GF-D8 (cell line): ENCODE data around the gene SMAD5.

ENCODE experiments used
- DNase-seq: peaks from one replicate; lab custom pipeline; 2025; lab: John Stamatoyannopoulos, UW

SMAD5 gene

DNA sequence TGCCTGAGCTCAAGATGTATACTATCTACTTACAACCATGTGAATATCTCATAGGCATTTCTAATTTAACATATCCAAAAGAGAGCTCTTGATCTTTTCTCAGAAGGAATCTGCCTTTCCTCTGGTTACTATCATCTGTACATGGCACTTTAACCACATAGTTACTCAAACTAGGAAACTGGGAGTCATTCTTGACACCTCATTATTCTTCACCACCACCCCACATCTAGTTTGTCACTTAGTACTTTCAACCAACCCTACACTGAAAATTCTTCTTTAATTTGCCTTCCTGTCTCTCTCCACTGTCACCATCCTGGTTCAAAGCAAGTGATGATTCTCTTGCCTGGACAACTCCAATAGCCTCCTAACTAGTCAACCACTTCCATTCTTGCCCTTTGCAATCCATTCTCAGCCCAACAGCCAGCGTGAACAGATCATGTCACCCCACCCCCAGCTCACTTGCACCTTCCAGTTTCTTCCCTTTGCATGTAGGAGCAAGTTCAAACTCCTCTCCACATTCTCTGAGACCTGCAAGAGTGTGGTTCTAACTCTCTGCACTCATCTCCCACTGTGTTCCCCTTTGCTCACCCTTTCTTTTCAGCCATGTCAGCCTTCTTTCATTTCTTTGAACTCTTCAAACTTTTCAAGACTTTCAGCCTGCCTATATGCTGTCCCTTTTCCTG, 17.3 kb upstream of the SMAD5 start:
- DNase-seq, result no peak

DNA sequence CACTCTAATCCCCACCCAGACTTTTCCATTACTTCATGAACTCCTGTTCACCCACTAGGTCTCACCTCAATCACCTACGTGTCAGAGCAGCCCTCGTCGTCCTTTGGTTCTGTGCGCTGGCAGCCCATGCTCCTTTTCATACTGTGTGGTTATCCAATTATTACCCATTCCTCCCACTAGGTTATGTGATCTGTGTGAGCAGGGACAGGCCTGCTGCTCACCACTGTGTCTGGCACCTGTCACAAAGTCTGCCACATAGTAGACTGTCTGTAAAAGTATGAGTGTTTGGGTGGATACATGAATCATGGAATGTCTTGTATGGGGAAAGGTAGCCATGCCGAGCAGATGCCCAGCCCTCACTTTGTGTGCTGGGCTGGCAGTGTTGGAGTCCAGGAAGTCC, 12.1 kb upstream of the SMAD5 start:
- DNase-seq, result no peak

DNA sequence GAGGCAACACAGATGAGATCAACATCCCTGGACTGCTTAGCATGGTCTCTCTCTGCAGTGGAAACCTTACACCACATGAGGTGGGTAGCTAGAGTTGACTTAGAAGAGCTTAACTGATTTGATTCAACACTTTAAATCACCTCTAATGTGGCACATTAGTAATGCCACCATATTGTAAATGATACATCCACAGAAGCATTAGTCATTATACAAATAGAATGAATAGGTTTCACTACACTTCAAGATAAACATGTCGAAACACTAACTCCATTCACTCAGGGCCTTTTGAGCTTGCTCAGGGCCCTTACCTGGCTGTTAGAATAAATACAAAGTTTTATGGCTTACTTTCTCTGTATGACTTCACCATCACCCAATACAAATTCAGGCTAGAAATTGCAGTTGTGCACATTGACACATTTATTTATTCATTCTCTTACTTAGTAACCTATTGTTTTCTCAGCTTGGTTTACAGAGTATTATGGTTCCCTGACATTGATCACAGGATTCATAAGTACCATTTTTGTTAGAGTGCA, 9.3 kb upstream of the SMAD5 start:
- DNase-seq, result no peak

DNA sequence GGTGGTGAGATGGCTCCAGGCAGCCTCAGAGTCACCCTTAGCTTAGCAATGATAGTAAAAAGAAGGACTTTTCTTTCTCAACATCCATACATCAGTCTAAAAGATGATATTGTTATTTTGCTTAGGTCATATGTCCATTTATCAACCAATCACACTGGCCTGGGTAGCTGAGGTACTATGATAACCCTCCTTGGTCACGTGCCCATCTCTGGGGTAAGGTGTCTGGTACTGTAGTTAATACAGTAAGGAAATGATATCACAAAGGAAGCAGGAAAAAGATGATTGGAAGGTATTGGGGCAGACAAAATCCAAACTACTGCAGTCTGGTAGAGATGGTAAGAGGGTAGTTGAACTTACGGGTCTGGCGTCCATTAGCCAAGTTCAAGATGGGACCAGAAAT, 5.1 kb upstream of the SMAD5 start:
- DNase-seq, result no peak

DNA sequence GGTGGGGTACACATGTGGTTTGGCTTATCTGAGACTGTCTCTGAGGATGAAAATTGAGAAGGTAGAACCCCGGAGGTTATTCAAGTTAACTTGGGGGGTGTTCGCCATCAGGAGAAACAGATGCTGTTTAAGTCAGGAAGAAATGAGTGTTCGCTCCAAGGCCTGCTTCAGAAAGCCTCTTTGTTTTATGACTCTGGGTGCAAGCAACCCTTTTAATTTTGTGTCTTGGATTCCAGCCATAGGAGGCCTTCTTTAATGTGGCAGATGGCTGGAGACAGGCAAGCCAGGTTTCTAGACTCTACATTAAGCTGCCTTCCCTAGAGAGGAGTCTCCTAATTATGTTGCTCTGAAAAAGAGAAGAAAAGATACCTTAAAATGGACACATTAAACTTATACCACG, 4.2 kb upstream of the SMAD5 start:
- no peak for DNase-seq

DNA sequence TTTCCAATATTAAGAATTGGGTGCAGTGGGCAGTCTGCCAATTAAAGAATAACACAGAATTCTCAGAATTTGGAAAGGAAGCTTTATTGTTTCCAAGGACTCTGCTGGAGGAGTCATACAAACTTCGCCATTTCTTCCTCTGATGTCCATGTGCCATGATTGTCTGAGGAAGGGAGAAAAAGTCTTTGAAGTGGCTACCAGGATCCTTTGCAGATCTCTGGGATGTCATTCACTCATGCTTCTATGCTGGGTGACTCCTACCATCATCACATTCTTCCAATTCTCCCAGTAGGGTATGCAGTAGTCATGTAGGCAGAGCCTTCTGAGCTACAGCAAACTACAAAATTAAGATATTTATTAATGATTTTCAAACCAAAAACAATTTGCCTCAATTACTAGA, 3.2 kb upstream of the SMAD5 start:
- DNase-seq, result no peak

DNA sequence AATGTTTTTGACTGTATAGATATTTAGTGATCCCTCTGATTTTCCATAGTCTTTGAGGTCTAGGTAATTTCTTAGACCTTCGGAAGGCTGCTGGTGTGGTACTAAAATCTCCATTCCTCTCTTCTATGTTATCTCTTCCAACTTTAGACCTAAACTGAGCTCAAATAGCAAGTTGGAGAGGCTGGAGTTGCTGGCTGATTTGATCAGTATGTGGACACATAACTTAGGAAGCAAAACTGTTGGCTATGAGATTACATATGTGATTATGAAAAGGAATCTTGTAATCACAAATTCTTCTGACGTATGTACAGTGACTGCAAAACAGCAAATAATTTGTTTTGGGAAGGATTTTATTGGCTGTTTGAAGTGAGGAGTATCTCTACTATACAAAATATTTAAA, 2.1 kb upstream of the SMAD5 start:
- DNase-seq, result no peak

DNA sequence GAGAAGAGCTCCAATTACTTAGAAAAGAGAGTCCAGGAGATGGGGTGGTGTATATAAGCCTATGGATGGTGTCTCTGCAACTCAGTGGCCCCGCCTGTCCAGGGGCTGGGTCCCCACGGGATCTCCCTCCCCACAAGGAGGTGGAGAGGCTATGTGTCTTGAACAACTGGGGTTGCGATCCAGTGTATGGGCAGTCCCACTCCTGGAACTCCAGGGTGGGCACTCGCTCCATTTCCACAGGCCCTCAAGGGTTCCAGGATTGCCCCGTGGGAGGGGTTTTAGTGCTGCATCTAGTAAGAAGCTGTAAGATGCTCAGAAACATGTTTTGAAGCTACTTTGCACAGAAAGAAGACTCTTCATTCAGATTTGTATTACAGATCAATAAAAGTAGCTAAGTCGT, 558 bp upstream of the SMAD5 start:
- no peak for DNase-seq

DNA sequence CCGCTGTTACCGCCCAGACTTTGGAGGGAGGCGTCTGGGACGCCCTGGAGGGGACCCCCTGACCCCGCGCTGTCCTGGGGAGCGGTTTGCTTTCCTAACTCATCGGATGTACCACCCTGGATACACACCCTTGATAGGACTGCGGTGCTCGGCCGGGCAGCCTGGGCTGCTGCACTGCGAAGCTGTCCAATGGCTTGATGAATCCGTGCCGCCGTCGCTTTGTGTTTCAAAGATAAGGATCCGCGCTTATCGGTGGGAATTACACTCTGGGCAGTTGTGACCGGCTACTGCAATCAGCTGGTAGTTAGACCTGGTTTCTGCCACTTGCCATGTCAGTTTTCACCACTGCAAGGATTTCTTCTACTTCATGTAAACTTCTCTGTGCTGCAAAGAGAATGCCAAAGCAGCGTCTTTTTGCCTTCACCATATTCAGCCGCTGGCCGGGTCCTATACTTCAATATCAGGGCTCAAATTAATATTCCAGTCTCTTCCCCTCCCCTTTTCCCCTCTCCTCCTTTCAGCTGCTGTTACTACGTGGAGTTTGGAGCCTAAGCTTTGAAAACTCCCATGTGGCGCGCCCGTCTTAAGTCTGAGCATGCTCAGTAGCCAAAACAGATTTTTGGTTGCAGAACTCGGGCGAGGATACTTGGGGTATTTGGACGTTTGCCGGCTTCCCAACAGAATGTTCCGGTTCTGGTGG, 727 bp downstream of the SMAD5 start:
- no peak for DNase-seq

DNA sequence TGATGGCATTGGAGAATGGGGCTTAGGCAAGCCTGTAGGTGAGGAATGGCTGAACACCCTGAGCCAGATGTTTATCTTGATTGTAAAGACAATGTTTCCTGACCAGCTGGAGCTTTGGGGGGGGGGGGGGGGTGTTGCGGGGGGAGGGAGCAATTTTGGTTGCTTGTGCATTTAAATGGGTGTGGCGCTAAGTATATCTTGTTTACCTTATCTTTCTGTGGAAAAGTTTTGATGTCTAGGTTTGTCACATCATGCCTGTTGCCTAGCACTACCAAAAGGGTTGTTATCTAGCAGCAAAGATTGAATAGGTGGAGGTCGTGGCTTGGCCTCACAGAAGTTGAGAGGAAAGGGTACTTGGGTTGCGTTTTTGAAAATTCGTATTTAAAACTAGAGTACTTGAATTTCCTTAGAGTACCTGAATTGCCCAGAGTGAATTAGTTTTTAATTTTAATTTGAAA, 1.3 kb downstream of the SMAD5 start:
- DNase-seq, result no peak

DNA sequence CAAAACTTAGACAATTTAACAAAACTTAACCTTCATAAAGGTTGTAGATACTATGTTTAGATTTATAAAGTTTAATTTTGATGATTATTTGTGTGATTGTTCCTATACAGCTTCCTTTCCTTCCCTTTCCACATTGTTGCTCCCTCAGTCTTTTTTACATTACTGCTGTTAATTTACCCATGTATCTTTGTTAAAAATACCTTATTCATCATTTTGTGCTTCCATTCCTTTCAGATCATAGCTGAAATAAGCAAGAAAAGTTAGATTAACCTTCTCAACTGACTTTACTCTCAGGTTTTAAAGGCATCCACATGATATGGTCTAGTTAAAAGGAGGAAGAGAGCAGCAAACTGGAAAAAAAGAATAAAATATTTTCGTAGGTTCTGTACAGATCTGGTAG, 2.0 kb downstream of the SMAD5 start:
- DNase-seq, result no peak

DNA sequence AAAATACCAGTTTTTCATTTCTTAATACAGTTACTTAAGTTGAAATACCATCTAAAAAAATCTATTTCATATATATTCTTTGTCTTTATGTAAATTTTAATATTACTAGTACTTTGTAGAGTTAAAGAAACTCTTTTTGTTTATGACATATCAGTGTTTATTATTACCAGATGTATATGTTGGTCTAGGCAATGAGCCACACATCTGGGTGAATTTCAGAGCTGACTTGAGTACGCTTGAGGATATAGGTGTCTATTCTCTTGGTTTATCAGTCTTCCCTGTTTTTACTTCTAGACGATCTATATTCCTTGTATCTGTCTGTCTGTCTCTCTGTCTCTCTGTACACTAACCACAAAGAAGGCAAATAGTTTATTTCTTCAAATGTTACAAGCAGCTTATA, 2.9 kb downstream of the SMAD5 start:
- no peak for DNase-seq

DNA sequence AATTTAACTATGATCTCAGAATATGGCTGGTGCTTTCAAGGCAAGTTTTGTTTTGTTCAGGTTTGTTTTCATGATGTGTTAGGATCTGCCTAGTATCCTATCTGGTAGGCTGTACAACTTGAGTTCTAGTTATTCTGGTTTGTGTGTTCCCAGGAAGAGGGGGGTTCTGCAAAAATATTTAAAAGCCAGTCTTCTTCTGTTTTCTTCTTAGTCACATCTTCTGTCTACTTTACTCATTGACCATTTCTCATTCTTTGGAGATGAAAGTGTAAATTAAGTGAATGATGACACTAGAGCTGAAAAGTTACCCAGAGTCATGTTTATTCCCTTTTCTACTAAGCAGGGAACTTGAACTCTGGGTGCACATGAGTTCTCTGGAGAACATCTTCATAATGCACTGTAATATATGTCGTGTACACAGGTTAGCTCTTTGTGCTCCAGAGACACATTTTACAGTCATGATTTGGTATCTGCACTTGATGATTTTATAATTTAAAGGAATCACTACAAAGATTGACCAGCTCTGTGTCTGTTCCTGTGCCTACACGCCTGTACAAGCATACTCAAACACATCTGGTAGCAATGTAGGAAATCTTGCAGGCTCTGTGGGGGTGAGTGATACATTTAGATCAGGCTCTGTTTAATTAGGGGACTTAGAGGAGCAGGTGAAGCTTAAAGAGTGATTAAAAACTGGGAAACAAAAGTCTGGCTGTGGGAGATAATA, 5.0 kb downstream of the SMAD5 start:
- no peak for DNase-seq

DNA sequence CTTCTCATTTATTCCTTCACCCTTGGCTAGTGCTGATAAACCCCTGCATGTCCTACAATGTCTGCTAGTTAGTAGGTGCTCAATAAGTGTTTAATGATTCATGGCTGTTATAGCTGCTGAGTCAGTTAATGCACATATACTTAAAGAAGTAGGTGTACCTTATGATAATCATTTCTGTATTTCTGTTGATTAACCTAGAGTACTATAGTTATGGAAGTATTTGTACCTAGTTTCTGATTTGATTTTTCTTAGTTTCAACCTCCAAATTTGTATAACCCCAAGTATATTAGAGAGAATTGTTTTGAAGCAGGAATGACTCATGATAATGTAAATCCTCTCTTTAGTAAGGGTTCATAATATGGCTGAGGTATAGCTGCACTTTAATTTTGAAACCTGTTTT, 8.9 kb downstream of the SMAD5 start:
- no peak for DNase-seq

DNA sequence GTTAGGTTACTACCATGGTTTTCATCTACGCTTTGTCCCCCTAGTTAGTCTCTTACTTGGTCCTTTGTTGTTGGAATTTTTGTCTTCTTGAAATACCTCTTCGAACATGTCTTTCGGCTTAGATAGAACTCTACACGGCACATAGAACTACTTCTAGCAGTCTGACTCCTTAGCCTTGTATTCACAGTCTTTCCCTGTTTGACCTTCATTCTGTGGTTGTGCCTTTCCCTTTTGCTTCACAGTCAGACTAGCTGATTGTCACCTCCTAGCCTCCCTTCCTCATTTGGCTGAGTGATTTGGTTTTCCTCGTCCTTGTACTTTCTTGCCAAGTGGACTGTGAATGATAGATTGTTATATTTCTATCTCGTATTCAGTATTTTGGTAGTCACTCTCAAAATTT, 10.7 kb downstream of the SMAD5 start:
- DNase-seq, result no peak

DNA sequence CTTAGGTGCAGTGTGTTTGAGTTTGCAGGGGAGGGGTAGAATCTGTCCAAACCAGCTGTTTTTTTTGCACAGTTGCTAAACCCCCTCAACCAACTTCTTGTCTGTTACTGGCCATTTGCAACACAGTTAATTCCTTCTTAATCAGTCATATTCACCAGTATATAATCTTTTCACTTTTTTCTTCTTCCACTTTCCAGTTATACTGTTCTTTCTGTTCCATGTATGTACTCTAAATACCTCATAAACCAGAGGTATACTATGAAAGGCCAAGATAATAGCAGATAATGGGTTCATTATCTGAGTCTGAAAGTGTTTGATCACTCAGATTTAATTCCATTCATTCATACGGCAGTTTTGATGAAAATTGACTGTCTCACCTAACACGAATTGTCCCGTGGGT, 11.1 kb downstream of the SMAD5 start:
- DNase-seq, result no peak

DNA sequence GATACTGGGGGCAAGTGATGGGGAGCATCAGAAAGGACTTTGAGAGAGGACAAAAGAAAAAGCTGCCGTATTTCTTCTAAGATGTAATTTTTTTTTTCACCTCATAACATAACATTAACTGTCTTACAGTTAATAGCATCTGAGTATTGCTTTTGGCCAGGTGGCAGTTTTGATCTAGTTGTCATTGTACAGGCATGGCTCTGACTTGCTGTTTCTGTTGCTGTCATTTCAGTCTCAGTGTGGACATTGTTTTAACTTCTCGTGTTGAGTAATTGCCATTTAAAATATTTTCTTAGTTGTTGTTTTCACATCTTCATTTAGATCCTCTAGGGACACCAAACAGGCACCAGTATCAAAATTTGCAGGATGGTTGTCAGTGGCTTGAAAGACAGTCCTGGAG, 12.4 kb downstream of the SMAD5 start:
- no peak for DNase-seq

DNA sequence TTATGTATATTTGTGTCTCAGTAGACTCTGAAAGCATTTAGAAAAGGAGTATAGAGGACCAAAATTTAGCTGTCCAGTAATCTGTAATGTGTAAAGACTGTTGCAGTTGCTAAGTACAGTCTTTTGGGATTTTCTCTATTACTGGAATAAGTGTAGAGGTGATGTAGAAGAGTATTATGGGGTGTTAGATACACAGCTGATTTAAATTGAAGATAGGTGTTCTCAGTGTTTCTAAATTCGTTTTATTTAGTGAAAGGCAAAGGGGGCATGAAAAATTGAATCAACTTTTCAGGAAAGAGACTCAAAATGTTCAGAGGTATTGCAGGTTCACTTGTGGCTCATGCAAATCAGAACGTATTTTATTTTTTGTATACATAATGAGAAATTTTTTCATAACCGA, 13.6 kb downstream of the SMAD5 start:
- DNase-seq, result no peak

DNA sequence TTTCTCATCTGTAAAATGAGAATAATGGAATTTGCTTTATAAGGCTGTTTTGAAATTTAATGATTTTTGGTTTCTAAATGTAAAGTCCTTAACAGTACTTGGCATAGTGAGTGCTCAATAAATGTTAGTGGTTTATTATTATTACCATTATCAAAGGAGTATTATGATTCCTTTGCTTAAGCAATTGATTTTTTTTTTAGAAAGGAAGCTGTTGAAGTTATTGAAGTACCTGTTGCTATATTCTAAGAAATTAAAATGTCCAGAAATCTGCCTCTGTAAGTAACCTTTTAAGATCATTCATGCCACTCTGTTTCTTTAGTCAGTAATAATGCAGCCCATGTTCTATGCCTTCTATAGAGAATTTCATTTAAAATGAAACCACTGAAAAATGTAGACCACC, 15.0 kb downstream of the SMAD5 start:
- no peak for DNase-seq

DNA sequence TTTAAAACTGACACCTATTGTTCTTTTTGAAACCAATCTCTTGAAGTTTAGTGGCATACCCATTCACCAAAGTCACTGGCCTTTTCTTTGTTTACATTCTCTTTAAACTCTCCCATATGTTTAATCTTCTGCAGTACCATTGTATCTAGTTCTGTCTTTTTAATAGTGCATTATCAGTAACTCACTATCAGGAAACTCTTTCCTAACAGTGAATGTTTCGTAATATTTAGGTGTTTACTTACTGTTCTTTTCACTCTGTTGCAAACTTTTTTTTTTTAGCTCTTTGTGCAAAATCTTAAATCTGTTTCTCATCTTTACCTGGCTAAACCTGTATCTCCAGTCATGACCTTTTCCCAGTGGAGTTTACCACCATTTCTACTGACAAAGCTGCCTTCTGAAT, 17.2 kb downstream of the SMAD5 start:
- DNase-seq, result peak; percentile 7

DNA sequence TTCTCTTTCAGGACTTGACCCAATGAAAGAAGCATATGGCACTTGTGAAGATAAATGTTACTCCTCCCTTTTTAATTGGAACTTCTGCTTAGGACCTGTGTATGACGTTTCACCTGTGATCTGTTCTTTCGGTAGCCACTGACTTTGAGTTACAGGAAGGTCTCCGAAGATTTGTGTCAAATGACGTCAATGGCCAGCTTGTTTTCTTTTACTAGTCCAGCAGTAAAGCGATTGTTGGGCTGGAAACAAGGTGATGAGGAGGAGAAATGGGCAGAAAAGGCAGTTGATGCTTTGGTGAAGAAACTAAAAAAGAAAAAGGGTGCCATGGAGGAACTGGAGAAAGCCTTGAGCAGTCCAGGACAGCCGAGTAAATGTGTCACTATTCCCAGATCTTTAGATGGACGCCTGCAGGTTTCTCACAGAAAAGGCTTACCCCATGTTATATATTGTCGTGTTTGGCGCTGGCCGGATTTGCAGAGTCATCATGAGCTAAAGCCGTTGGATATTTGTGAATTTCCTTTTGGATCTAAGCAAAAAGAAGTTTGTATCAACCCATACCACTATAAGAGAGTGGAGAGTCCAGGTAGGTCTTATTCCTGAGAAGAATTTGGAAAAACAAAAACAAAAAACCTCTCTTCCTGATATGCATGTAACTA, 21.1 kb downstream of the SMAD5 start:
- no peak for DNase-seq

DNA sequence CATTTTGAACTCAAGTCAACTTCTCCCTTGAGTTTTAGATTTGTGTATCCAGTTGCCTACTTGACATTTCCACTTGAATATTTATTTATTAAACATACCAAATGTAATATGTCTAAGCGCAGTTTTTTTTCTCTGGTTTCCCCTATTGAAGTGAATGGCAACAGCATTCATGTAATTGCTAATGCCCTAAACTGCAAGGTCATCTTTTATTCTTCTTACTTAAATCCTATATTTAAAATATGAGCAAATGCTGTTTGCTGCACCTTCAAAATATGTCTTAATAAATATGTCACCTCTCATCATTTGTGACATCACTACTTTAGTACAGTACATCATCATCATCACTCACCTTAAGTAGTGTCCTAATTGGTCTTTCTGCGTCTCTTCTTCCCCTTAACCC, 22.4 kb downstream of the SMAD5 start:
- no peak for DNase-seq

DNA sequence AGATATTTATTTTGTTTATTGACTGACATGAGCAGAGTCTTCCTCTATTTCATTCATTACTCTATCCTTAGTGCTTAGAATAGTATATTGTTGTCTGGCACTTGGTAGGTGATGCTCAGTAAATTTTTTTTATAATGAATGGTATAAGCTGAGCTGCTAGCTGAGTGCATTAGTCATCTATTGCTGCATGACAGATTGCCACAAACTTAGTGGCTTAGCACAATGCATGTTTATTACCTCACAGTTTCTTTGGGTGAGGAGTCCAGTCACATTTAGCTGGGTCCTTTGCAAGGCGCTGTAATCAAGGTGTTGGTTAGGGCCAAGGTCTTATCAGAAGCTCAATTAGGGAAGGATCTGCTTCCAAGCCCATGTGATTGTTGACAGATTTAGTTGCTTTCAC, 23.1 kb downstream of the SMAD5 start:
- DNase-seq, result no peak
